Measurements from ENCODE around the gene GPC6. TPM values are rescaled to one million over a fixed set of nuclear protein-coding genes. Genes with fewer than 3 reads are reported as not detected.

Gene GPC6
- total and polyA plus RNA-seq, 9 of the 15 experiments (the other 6 are each of a cell fraction or from before 2014, with no cell fraction given): under 0.01 to 0.20 (median 0.01) TPM; not detected in 4

GRCh38 chr13:93851236-93851635, 624.6 kb downstream of the GPC6 start:
- no peaks in the 10 kb centered on the region for H4K20me1 ChIP-seq (replicated peaks; ENCODE audit: control insufficient read depth, insufficient read depth, low read length)
- H3K27me3 ChIP-seq (ENCODE audit: control insufficient read depth in 2 of 2, insufficient read depth in 2 of 2, low read length in 2 of 2): no peaks in the 10 kb centered on the region
- POLR2A ChIA-PET: no interaction called here
- no peak for TF ChIP-seq NRF1 (conservative IDR thresholded peaks at IDR 0.05 in 1 of 2, IDR thresholded peaks at IDR 0.05 in 1 of 2)
- TF ChIP-seq CEBPG (CRISPR knock-in tag; IDR thresholded peaks at IDR 0.05): no peak
- TF ChIP-seq CEBPG (tag; conservative IDR thresholded peaks at IDR 0.05 in 1 of 2, IDR thresholded peaks at IDR 0.05 in 1 of 2): no peak
- no peak for TF ChIP-seq TSC22D4 (tag; IDR thresholded peaks at IDR 0.05)
- TF ChIP-seq TAF9B (IDR thresholded peaks at IDR 0.05; ENCODE audit: partially characterized antibody): no peak
- TF ChIP-seq ARID3A (IDR thresholded peaks at IDR 0.05; ENCODE audit: borderline replicate concordance, low read depth, low read length): no peak
- TF ChIP-seq ZBTB17 (CRISPR knock-in tag; IDR thresholded peaks at IDR 0.05): no peak
- TF ChIP-seq PHF21A (IDR thresholded peaks at IDR 0.05; ENCODE audit: borderline replicate concordance, low read depth): no peak
- TF ChIP-seq ETV1 (tag; conservative IDR thresholded peaks at IDR 0.05; ENCODE audit: low read depth): no peak
- TF ChIP-seq IFI16 (CRISPR knock-in tag; IDR thresholded peaks at IDR 0.05): no peak
- TF ChIP-seq ATF4 (CRISPR knock-in tag; IDR thresholded peaks at IDR 0.05): no peak
- TF ChIP-seq KAT2B (IDR thresholded peaks at IDR 0.05; ENCODE audit: low read depth, low read length): no peak
- no peaks in the 10 kb centered on the region for H3K79me2 ChIP-seq (ENCODE audit: control insufficient read depth, insufficient read depth, low read length)
- H3K9me3 ChIP-seq (replicated peaks; ENCODE audit: control insufficient read depth, insufficient read depth, low read depth, low read length): no peaks in the 10 kb centered on the region
- H3K9me1 ChIP-seq (ENCODE audit: control insufficient read depth, insufficient read depth, low read length): no peaks in the 10 kb centered on the region
- in situ Hi-C loops (cut with MboI) (no loop called here), intact Hi-C loops (cut with micrococcal nuclease) (no loop called here)
- H3K4me2 ChIP-seq (ENCODE audit: insufficient read depth, low read length): no peak overlapping the region
- DNase-seq (ENCODE audit: extremely low read depth in 1 of 4, low spot score in 3 of 4) (no peak), ATAC-seq (no peak), FAIRE-seq (no peak)
- H3K4me1 ChIP-seq (replicated peaks in 1 of 2; ENCODE audit: control insufficient read depth in 2 of 2, insufficient read depth in 2 of 2, low read length in 2 of 2): no peaks in the 10 kb centered on the region
- WGBS (ENCODE audit: insufficient coverage, low coverage, missing lambda C conversion rate): 0% methylated on average over 2 of the region's 2 CpGs
- no peaks in the 10 kb centered on the region for H3K36me3 ChIP-seq (ENCODE audit: control insufficient read depth, insufficient read depth, low read length)
- H2AFZ ChIP-seq (ENCODE audit: low read depth, low read length): no peak overlapping the region
- no peak overlapping the region for H3K4me3 ChIP-seq
- H3K27ac ChIP-seq (ENCODE audit: extremely low read depth, low read depth, low read length): no peak overlapping the region
- no TSS peak for BruUV-seq (replicated peaks)
- H3K9ac ChIP-seq (ENCODE audit: insufficient read depth in 1 of 2, low read depth in 2 of 2, low read length in 2 of 2): no peak overlapping the region
- CTCF ChIA-PET (ENCODE audit: low intra/inter-chr PET ratio): no interaction called here
